Keratinocyte (primary cell): ENCODE results near the gene KIAA1210. TPM values are rescaled to one million over a fixed set of nuclear protein-coding genes. Genes with fewer than 3 reads are reported as not detected.

ENCODE experiments used
- DNase-seq: peaks from one replicate; pipeline ENCODE4 v3.0.0-alpha.2; 2011; ENCODE audit warnings: low read depth, missing footprints, low spot score
- FAIRE-seq: peaks from 2 replicates; lab custom pipeline; 2011; peaks lifted over from hg19 to GRCh38; lab: Jason Lieb, UNC
- H2AFZ ChIP-seq: 2 replicates; pipeline ENCODE4 v1.6.0; 2012; ENCODE audit warnings: low read length, control low read depth, inconsistent platforms; ENCODE audit not compliant: control insufficient read depth
- H3K27ac ChIP-seq: 2 replicates; pipeline ENCODE4 v1.5.1; 2011; ENCODE audit warnings: low read length; ENCODE audit not compliant: control insufficient read depth, insufficient read depth
- H3K27me3 ChIP-seq: 3 replicates; pipeline ENCODE4 v1.6.0; 2011; ENCODE audit warnings: low read length; ENCODE audit not compliant: control insufficient read depth, insufficient read depth; ENCODE audit errors: extremely low read depth
- H3K36me3 ChIP-seq, 2 experiments: 2 replicates in 1 of 2; 3 replicates in 1 of 2; pipeline ENCODE4 v1.5.1; 2011; ENCODE audit warnings: low read length in 2 of 2, mild to moderate bottlenecking in 1 of 2; ENCODE audit not compliant: control insufficient read depth in 2 of 2, insufficient read depth in 2 of 2; ENCODE audit errors: extremely low read depth in 1 of 2
- H3K4me1 ChIP-seq: 3 replicates; pipeline ENCODE4 v1.5.1; 2011; ENCODE audit warnings: low read length; ENCODE audit not compliant: control insufficient read depth, insufficient read depth; ENCODE audit errors: extremely low read depth
- H3K4me2 ChIP-seq: 3 replicates; pipeline ENCODE4 v1.6.0; 2011; ENCODE audit warnings: low read depth, low read length; ENCODE audit not compliant: control insufficient read depth, insufficient read depth; ENCODE audit errors: extremely low read depth
- H3K4me3 ChIP-seq, 3 experiments: fragments of 200-600 bp in 1 of 3; sonication (generic) in 1 of 3; 2 replicates in 2 of 3; 3 replicates in 1 of 3; pipeline ENCODE4 v1.5.1; 2011 to 2016; ENCODE audit warnings: low read length in 3 of 3, mild to moderate bottlenecking in 3 of 3, control low read depth in 2 of 3, inconsistent platforms in 1 of 3, low read depth in 1 of 3, mixed read lengths in 1 of 3, mixed run types in 1 of 3, moderate library complexity in 1 of 3; ENCODE audit not compliant: control insufficient read depth in 2 of 3, insufficient read depth in 2 of 3; ENCODE audit errors: extremely low read depth in 1 of 3
- H3K79me2 ChIP-seq: 2 replicates; pipeline ENCODE4 v1.6.0; 2012; ENCODE audit warnings: low read length; ENCODE audit not compliant: control insufficient read depth, insufficient read depth
- H3K9ac ChIP-seq: 3 replicates; pipeline ENCODE4 v1.6.0; 2011; ENCODE audit warnings: low read length; ENCODE audit not compliant: control insufficient read depth, insufficient read depth; ENCODE audit errors: extremely low read depth
- H3K9me1 ChIP-seq: 3 replicates; pipeline ENCODE4 v1.6.0; 2011; ENCODE audit warnings: low read length; ENCODE audit not compliant: control insufficient read depth, insufficient read depth; ENCODE audit errors: extremely low read depth
- H3K9me3 ChIP-seq: 2 replicates; pipeline ENCODE4 v1.5.1; 2012; ENCODE audit warnings: low read depth, low read length; ENCODE audit not compliant: control insufficient read depth
- H4K20me1 ChIP-seq: 3 replicates; pipeline ENCODE4 v1.6.0; 2011; ENCODE audit warnings: low read length; ENCODE audit not compliant: control insufficient read depth, insufficient read depth; ENCODE audit errors: extremely low read depth
- CTCF ChIP-seq, 3 experiments: IDR thresholded peaks in 1 of 3; conservative IDR thresholded peaks in 1 of 3; optimal IDR thresholded peaks in 1 of 3; 2 replicates in 2 of 3; 3 replicates in 1 of 3; pipeline versions ENCODE3 to v1.5.1; 2011; ENCODE audit warnings: low read length in 3 of 3, mild to moderate bottlenecking in 3 of 3, moderate library complexity in 2 of 3, control low read depth in 1 of 3, inconsistent platforms in 1 of 3; ENCODE audit not compliant: insufficient read depth in 2 of 3; ENCODE audit errors: extremely low read depth in 1 of 3
- EZH2 ChIP-seq: IDR thresholded peaks from one replicate; pipeline ENCODE4 v1.6.1; 2012; ENCODE audit warnings: inconsistent platforms, mild to moderate bottlenecking, low read length, moderate library complexity
- dilution Hi-C: fragments of 300-500 bp; cut with MboI; formaldehyde crosslinking; loops from one replicate; pipeline ENCODE4 v1.7.0; 2020; ENCODE audit warnings: low sequenced_read_pairs; ENCODE audit not compliant: extremely low pct_ligation_motif_present
- polyA plus RNA-seq, 5 experiments: library from polyadenylated mRNA; depleted of rRNA in 3 of 5; stranded (reverse) in 3 of 5; stranded (forward) in 1 of 5; unstranded in 1 of 5; fragments of >200 nt; gene quantifications; 1 replicate in 1 of 5; 2 replicates in 3 of 5; 3 replicates in 1 of 5; pipeline versions ENCODE4 v1.2.1 to v1.2.3, GENCODE V29; 2011 to 2012; ENCODE audit warnings: missing spikeins in 2 of 5, low read depth in 1 of 5, low replicate concordance in 1 of 5

Gene KIAA1210
- polyA plus RNA-seq, 1 donor (not counting 4 experiments of a cell fraction or from before 2014, with no cell fraction given), result not detected

GRCh38 chrX:119073200-119073905 is 54.3 kb downstream of the KIAA1210 start:
- Histone ChIP-seq H3K9ac (no peak overlapping the region), H3K4me2 (no peak overlapping the region), H3K9me3 (no peaks in the 10 kb centered on the region), H3K79me2 (no peaks in the 10 kb centered on the region), H4K20me1 (no peaks in the 10 kb centered on the region), H3K4me3 (no peak overlapping the region), H3K36me3 (no peaks in the 10 kb centered on the region), H2AFZ (no peak overlapping the region), H3K4me1 (no peaks in the 10 kb centered on the region), H3K27ac (no peak overlapping the region), H3K27me3 (peaks cover 3% of the 10 kb centered on the region), H3K9me1 (no peaks in the 10 kb centered on the region)
- no peak for FAIRE-seq
- DNase-seq, result no peak
- TF ChIP-seq EZH2, result no peak
- TF ChIP-seq CTCF (optimal IDR thresholded peaks at IDR 0.05 in 1 of 3, IDR thresholded peaks at IDR 0.05 in 1 of 3, conservative IDR thresholded peaks at IDR 0.05 in 1 of 3; ENCODE audit: extremely low read depth in 1 of 3, insufficient read depth in 2 of 3, low read length in 3 of 3), result no peak
- dilution Hi-C loops, result no loop called here

GRCh38 chrX:119072744-119073143 is 54.9 kb downstream of the KIAA1210 start, which contains the start of gene CT47C1:
Gene CT47C1 (plus strand): TSS chrX:119072993. CDS start chrX:119073226, 233 bp downstream.
- FAIRE-seq, result no peak
- Histone ChIP-seq H3K9me1 (no peaks in the 10 kb centered on the region), H3K79me2 (no peaks in the 10 kb centered on the region), H3K27me3 (peaks cover 3% of the 10 kb centered on the region), H3K4me3 (no peak within 1 kb of the TSS), H3K4me1 (no peaks in the 10 kb centered on the region), H4K20me1 (no peaks in the 10 kb centered on the region), H3K4me2 (no peak within 1 kb of the TSS), H3K9ac (no peak within 1 kb of the TSS), H3K27ac (no peak within 1 kb of the TSS), H2AFZ (no peak within 1 kb of the TSS), H3K36me3 (no peaks in the 10 kb centered on the region), H3K9me3 (no peaks in the 10 kb centered on the region)
- dilution Hi-C loops, result no loop called here
- no peak for TF ChIP-seq CTCF (optimal IDR thresholded peaks at IDR 0.05 in 1 of 3, IDR thresholded peaks at IDR 0.05 in 1 of 3, conservative IDR thresholded peaks at IDR 0.05 in 1 of 3; ENCODE audit: extremely low read depth in 1 of 3, insufficient read depth in 2 of 3, low read length in 3 of 3)
- TF ChIP-seq EZH2, result no peak
- no peak for DNase-seq
